CD1c-positive myeloid dendritic cell (primary cell): ENCODE data around the gene TBXT.
"Not testable (repeated sequence)": the region's sequence is repeated elsewhere in the genome, so short reads cannot be mapped to it uniquely, and the experiment has no call there.

ENCODE experiments used
- DNase-seq: peaks from one replicate; pipeline ENCODE4 v3.0.0-alpha.2; 2016; ENCODE audit errors: extremely low spot score

The TBXT gene

DNA sequence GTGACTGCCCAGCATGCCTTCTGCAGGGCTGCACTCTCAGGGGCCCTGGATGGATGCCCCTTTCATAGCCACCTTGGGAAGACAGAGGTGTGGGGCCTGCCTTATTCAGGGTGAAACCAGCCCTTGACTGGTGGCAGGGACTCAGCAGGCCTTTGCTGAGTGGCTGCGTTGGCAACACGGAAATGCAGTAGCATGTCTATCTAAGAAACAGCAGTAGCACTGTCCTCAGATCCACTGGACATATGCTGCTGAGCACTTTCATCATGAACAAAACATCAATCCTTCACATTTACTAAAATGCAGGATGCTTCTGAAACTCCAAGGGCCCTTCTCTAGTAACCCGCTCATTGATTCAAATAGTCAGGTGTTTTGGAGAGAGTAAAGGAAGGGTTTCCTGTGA is 4.9 kb upstream of the TBXT start:
- DNase-seq, result no peak

DNA sequence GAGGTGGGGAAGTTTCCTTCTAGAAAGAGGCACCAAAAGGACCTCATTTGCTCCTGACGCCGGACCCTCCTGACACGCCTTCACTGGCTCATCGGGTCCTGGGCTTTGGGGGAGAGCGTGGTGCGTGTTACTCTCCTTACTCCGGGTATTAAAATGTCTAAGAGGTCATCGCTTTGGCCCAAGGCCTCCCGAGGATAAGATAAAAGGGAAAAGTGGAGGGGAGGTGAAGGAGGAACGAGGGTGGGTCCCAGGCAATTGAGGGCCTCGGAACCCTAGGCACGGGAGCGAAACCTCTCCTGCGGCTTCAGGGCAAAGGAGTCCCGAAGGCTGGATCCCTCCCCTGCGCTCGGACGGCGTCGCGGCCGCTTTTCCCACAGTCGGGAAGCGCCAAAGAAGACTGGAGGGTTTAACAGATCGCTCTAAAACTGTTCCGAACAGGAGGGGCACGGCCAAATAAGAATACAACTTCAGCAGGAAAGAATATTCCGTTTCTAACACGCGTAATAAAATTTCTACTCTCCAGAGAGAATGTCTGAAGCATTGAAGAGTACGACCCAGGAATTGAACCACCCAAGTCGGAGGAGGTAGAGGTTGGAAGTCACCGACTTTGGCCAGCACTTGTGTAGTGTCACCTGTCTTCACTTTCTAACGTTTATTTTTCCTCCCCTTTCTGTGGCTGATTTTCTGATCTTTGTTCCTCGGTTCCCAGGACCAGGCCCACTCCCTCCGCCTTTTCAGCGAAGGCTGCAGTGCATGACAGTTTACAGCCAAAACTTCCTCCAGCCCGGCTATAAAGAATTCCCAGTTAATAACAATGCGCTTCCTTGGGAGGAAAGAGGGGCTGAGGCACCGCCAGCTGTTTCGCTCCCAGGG is 2.1 kb upstream of the TBXT start:
- no peak for DNase-seq

DNA sequence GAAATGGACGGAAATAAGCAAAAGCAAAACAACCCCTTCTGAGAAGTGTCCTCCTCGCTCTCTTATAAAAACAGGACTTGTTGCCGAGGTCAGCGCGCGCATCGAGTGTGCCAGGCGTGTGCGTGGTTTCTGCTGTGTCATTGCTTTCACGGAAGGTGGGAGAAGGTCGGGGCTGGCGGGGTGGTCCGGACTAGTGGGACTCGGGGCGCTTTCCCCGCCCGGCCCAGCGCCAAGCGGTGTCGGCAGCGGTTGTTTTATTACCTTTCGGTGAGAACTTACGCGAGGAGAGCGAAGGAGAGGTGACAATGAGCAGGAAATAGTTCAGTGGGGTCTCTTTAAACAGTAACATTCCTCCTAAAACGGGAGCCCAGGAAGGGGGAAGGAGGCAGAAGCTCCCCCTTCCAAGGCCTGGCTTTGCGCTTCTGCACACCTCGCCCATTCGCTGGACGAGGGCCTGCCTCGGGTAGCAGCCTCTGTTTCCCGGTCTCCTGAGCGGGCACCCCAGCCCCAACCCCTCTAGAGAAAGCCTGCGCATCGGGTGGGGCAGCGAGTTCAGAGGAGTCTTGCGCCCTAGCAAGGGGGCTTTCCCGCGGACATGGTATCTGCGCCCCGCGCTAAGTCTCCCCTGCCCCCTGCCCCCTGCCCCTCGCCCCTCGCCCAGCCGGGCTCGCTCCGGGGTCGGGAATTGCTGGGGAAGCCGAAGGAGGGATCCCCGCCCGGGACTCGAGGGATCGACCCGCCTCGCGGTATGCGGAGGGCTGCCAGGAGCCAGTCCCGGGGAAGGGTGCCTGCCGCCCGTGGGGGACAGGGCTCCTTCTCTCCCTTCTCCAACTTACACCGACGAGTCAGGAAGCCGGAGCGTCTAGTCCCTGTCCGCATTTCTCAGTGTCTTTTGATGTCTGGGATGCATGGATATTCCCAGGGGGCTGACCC is 1.2 kb upstream of the TBXT start:
- no peak for DNase-seq

DNA sequence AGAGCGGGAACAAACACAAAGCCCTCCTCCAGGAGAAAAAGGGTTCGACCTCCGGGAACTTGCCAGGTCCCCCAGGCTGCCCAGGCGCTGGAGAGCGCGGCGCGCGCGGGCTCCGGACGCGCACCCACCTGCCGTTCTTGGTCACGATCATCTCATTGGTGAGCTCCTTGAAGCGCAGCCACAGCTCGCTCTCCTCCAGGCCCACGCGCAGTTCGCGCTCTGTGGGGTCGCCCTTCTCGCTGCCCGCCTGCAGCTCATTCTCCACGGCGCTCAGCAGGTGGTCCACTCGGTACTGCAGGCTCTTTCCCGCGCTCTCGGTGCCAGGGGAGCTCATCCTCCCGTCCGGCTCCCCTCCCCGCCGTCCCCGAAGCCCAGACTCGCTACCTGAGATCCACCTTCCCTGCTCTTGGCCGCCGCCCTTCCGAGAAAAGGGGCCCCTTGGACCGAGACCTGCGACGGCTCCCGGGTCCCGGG is 356 bp downstream of the TBXT start:
- DNase-seq, result no peak

- no peak for DNase-seq
These were observed 1.1 kb downstream of the TBXT start for GRCh38 chr6:166166314-166167257.

- DNase-seq, result no peak
These were observed 1.9 kb downstream of the TBXT start for GRCh38 chr6:166165558-166166313.

- DNase-seq, result no peak
These were observed 4.9 kb downstream of the TBXT start for GRCh38 chr6:166162599-166163342.

- DNase-seq, result no peak
These were observed 9.6 kb downstream of the TBXT start for GRCh38 chr6:166157930-166158617.

DNA sequence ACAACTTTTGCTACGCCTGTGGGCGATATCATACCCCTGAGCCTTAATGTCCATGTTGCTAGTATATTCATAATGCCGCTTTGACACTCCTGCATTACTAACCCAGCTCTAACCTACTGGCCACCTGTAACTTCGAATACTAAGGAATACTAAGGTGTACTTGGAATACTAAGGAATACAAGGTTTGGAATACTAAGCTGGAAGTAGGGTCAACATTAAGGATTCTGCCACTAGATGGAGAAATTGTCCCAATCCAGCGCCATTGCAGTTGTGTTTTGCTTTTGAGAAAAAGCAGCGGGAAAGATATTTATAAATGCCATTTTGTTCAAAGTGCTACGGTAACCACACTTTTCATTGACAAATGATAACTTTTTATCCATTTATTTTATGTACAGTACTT is 10.7 kb downstream of the TBXT start:
- DNase-seq, result peak; percentile 4

- DNase-seq, result no peak
These were observed 13.7 kb downstream of the TBXT start for GRCh38 chr6:166153966-166154365.

DNA sequence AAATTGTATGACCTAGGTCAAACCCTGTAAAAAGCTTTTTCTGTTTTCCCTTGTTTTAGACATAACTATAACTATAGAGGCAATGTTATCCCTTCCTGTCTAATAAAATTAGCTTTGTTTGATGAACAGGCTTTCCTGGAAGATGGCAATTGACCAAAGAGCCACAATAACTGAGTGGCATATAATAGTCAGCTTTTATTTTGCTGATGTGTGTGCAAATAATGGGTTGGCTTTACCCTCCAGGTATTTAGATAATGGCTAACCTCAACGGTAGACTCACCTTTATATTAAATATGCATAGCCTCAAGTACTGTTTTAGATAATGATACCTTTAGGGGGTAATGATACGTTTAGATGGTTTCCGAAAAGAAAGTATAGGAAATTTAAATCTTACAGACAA is 15.0 kb downstream of the TBXT start:
- no peak for DNase-seq

GRCh38 chr6:166151798-166152197 is 15.9 kb downstream of the TBXT start:
- DNase-seq, result no peak

DNA sequence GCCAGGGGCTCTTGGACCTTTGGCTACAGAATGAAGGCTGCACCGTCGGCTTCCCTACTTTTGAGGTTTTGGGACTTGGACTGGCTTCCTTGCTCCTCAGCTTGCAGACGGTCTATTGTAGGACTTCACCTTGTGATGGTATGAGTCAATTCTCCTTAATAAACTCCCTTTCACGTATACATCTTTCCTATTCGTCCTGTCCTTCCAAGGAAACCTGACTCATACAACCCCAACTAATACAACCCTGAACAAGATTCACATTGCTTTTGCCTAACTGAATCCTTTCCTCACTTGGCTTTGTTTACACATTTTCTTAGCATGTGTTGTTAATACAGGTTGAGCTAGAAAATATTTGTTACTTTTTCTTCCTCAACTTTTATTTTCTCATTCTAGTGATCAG is 21.9 kb downstream of the TBXT start:
- DNase-seq, result no peak

GRCh38 chr6:166143011-166143410 is 24.6 kb downstream of the TBXT start:
- no peak for DNase-seq

GRCh38 chr6:166127624-166128472 is 39.8 kb downstream of the TBXT start:
- DNase-seq, result no peak

GRCh38 chr6:166123115-166123514 is 44.5 kb downstream of the TBXT start:
- DNase-seq, result not testable (repeated sequence)

- DNase-seq, result no peak
These were observed 45.9 kb downstream of the TBXT start for GRCh38 chr6:166121726-166122125.

GRCh38 chr6:166119116-166119911 is 48.3 kb downstream of the TBXT start:
- DNase-seq, result no peak
